H9 (cell line): Measurements from ENCODE around the gene PLEKHG3. TPM values are rescaled to one million over a fixed set of nuclear protein-coding genes. Genes with fewer than 3 reads are reported as not detected.

Source experiments
- DNase-seq: peaks from one replicate; pipeline ENCODE4 v3.0.0-alpha.2; 2017
- H2AFZ ChIP-seq: one replicate; pipeline ENCODE4 v1.6.1; 2013; ENCODE audit warnings: mild to moderate bottlenecking, low read length, control low read depth, moderate library complexity
- H2AK5ac ChIP-seq: 2 replicates; pipeline ENCODE4 v1.6.1; 2013; ENCODE audit warnings: low read length, control low read depth, mixed read lengths; ENCODE audit not compliant: insufficient read length
- H2BK120ac ChIP-seq: one replicate; pipeline ENCODE4 v1.6.1; 2013; ENCODE audit warnings: low read depth, mild to moderate bottlenecking, low read length, control low read depth, inconsistent platforms; ENCODE audit not compliant: poor library complexity, severe bottlenecking
- H2BK12ac ChIP-seq: 2 replicates; pipeline ENCODE4 v1.6.1; 2013; ENCODE audit warnings: low read length, control low read depth, mixed read lengths, low read depth; ENCODE audit not compliant: insufficient read length
- H2BK15ac ChIP-seq: 2 replicates; pipeline ENCODE4 v1.6.1; 2013; ENCODE audit warnings: low read depth, low read length, control low read depth
- H2BK20ac ChIP-seq: one replicate; pipeline ENCODE4 v1.6.1; 2013; ENCODE audit warnings: low read depth, mild to moderate bottlenecking, low read length, control low read depth, inconsistent platforms; ENCODE audit not compliant: poor library complexity, severe bottlenecking
- H2BK5ac ChIP-seq: 2 replicates; pipeline ENCODE4 v1.6.1; 2013; ENCODE audit warnings: low read length, control low read depth, mixed read lengths; ENCODE audit not compliant: insufficient read length
- H3K14ac ChIP-seq: 2 replicates; pipeline ENCODE4 v1.6.1; 2013; ENCODE audit warnings: low read length, control low read depth; ENCODE audit not compliant: insufficient read depth
- H3K18ac ChIP-seq: 2 replicates; pipeline ENCODE4 v1.6.1; 2013; ENCODE audit warnings: low read depth, mild to moderate bottlenecking, mixed read lengths, low read length, control low read depth; ENCODE audit not compliant: insufficient read length
- H3K23ac ChIP-seq: 2 replicates; pipeline ENCODE4 v1.6.1; 2013; ENCODE audit warnings: low read length, control low read depth, mixed read lengths, low read depth; ENCODE audit not compliant: insufficient read length
- H3K23me2 ChIP-seq: 2 replicates; pipeline ENCODE4 v1.6.1; 2013; ENCODE audit warnings: low read depth, mild to moderate bottlenecking, mixed read lengths, low read length, control low read depth; ENCODE audit not compliant: insufficient read length, poor library complexity, severe bottlenecking
- H3K27ac ChIP-seq: 2 replicates; pipeline ENCODE4 v1.5.1; 2013; ENCODE audit warnings: low read length, control low read depth, mixed read lengths, low read depth; ENCODE audit not compliant: insufficient read length
- H3K27me3 ChIP-seq: 2 replicates; pipeline ENCODE4 v1.6.1; 2013; ENCODE audit warnings: low read length, control low read depth, inconsistent platforms; ENCODE audit not compliant: insufficient read depth
- H3K4ac ChIP-seq: 2 replicates; pipeline ENCODE4 v1.6.1; 2013; ENCODE audit warnings: low read depth, mild to moderate bottlenecking, control low read depth, inconsistent platforms, low read length, moderate library complexity
- H3K4me1 ChIP-seq: 2 replicates; pipeline ENCODE4 v1.6.1; 2013; ENCODE audit warnings: low read length, control low read depth, inconsistent platforms; ENCODE audit not compliant: insufficient read depth
- H3K4me2 ChIP-seq: 2 replicates; pipeline ENCODE4 v1.6.1; 2013; ENCODE audit warnings: low read length, control low read depth, mixed read lengths; ENCODE audit not compliant: insufficient read length, insufficient read depth
- H3K56ac ChIP-seq: 2 replicates; pipeline ENCODE4 v1.6.1; 2013; ENCODE audit warnings: low read depth, mild to moderate bottlenecking, mixed read lengths, low read length, control low read depth; ENCODE audit not compliant: insufficient read length
- H3K79me1 ChIP-seq: 2 replicates; pipeline ENCODE4 v1.6.1; 2013; ENCODE audit warnings: low read depth, mild to moderate bottlenecking, moderate library complexity, low read length, control low read depth, inconsistent platforms; ENCODE audit not compliant: insufficient read depth, poor library complexity, severe bottlenecking
- H3K79me2 ChIP-seq: 2 replicates; pipeline ENCODE4 v1.6.1; 2013; ENCODE audit warnings: low read length, control low read depth, inconsistent platforms; ENCODE audit not compliant: insufficient read depth
- H3K9ac ChIP-seq: 2 replicates; pipeline ENCODE4 v1.6.1; 2013; ENCODE audit warnings: low read length, control low read depth, mixed read lengths; ENCODE audit not compliant: insufficient read length; ENCODE audit errors: extremely low read depth
- H3K9me3 ChIP-seq: one replicate; pipeline ENCODE4 v1.6.1; 2013; ENCODE audit warnings: low read depth, low read length, inconsistent platforms; ENCODE audit not compliant: control insufficient read depth
- H3T11ph ChIP-seq: one replicate; pipeline ENCODE4 v1.6.1; 2013; ENCODE audit warnings: mild to moderate bottlenecking, low read length, control low read depth, inconsistent platforms
- H4K20me1 ChIP-seq: one replicate; pipeline ENCODE4 v1.6.1; 2013; ENCODE audit not compliant: control insufficient read depth, insufficient read length, insufficient read depth
- H4K5ac ChIP-seq: 2 replicates; pipeline ENCODE4 v1.6.1; 2013; ENCODE audit warnings: low read depth, mild to moderate bottlenecking, mixed read lengths, low read length, control low read depth; ENCODE audit not compliant: insufficient read length
- H4K8ac ChIP-seq: replicated peaks from 2 replicates; pipeline ENCODE4 v1.6.1; 2013; ENCODE audit warnings: low read length, control low read depth, mixed read lengths, low read depth; ENCODE audit not compliant: insufficient read length
- H4K91ac ChIP-seq: 2 replicates; pipeline ENCODE4 v1.6.1; 2013; ENCODE audit warnings: low read depth, mild to moderate bottlenecking, moderate library complexity, mixed read lengths, low read length, control low read depth; ENCODE audit not compliant: insufficient read length
- H3K27ac Mint-ChIP-seq, 3 experiments: 2 replicates in 2 of 3; 3 replicates in 1 of 3; pipeline ENCODE4 v1.8.0; 2020 to 2021; ENCODE audit warnings: mixed read lengths in 3 of 3, mild to moderate bottlenecking in 1 of 3, moderate library complexity in 1 of 3
- H3K27me3 Mint-ChIP-seq: 2 replicates; pipeline ENCODE4 v1.8.0; 2021; ENCODE audit warnings: low read depth, mild to moderate bottlenecking, moderate library complexity, mixed read lengths
- H3K36me3 Mint-ChIP-seq, 3 experiments: 2 replicates in 2 of 3; 3 replicates in 1 of 3; pipeline ENCODE4 v1.8.0; 2020 to 2021; ENCODE audit warnings: low read depth in 3 of 3, mixed read lengths in 3 of 3; ENCODE audit not compliant: insufficient read depth in 1 of 3
- H3K4me1 Mint-ChIP-seq, 2 experiments: 2 replicates each; pipeline ENCODE4 v1.8.0; 2020; ENCODE audit warnings: mixed read lengths in 2 of 2
- H3K4me3 Mint-ChIP-seq, 2 experiments: 2 replicates in 1 of 2; 3 replicates in 1 of 2; pipeline ENCODE4 v1.8.0; 2020 to 2021; ENCODE audit warnings: mild to moderate bottlenecking in 2 of 2, mixed read lengths in 2 of 2, moderate library complexity in 1 of 2
- H3K9me3 Mint-ChIP-seq, 2 experiments: 2 replicates in 1 of 2; 3 replicates in 1 of 2; pipeline ENCODE4 v1.8.0; 2020; ENCODE audit warnings: mild to moderate bottlenecking in 2 of 2, mixed read lengths in 2 of 2, moderate library complexity in 1 of 2
- WGBS: extraction: QIAGEN DNeasy Blood & Tissue Kit; methylation state at CpG from one replicate; pipeline ENCODE4 v1.1.7; 2013; ENCODE audit warnings: missing lambda C conversion rate, low lambda C conversion rate, mixed read lengths; ENCODE audit not compliant: insufficient read length; ENCODE audit errors: extremely low coverage; 5-methylcytosine and 5-hydroxymethylcytosine counted together
- total RNA-seq: library from RNA; stranded (reverse); gene quantifications from 2 replicates; pipeline ENCODE4 v1.2.1, GENCODE V29; 2021
- TF ChIP-seq, protein P1 (sequence below): fragments of 200-600 bp; sonication (generic); conservative IDR thresholded peaks from 3 replicates; pipeline ENCODE4 v1.8.0; 2021; ENCODE audit warnings: antibody characterized with exemption, mild to moderate bottlenecking

The PLEKHG3 gene
- total RNA-seq, 1 experiment from 2014 or later: 48.5 TPM

GRCh38 chr14:64691376-64691775 lies 12.8 kb upstream of the PLEKHG3 start:
- H2BK15ac ChIP-seq: no peak overlapping the region
- H3K27ac ChIP-seq: no peak overlapping the region
- no peak overlapping the region for H3K9ac ChIP-seq
- H2BK12ac ChIP-seq: no peak overlapping the region
- peaks cover 4% of the 10 kb centered on the region; the same call in 1 of the 2 replicates for H3K27me3 ChIP-seq
- H3K14ac ChIP-seq: no peak overlapping the region
- DNase-seq: no peak
- no peak overlapping the region for H3K23ac ChIP-seq
- TF ChIP-seq, protein P1, sequence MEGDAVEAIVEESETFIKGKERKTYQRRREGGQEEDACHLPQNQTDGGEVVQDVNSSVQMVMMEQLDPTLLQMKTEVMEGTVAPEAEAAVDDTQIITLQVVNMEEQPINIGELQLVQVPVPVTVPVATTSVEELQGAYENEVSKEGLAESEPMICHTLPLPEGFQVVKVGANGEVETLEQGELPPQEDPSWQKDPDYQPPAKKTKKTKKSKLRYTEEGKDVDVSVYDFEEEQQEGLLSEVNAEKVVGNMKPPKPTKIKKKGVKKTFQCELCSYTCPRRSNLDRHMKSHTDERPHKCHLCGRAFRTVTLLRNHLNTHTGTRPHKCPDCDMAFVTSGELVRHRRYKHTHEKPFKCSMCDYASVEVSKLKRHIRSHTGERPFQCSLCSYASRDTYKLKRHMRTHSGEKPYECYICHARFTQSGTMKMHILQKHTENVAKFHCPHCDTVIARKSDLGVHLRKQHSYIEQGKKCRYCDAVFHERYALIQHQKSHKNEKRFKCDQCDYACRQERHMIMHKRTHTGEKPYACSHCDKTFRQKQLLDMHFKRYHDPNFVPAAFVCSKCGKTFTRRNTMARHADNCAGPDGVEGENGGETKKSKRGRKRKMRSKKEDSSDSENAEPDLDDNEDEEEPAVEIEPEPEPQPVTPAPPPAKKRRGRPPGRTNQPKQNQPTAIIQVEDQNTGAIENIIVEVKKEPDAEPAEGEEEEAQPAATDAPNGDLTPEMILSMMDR: no peak
- H3K9me3 ChIP-seq: no peaks in the 10 kb centered on the region
- no peak overlapping the region for H2BK120ac ChIP-seq
- H2AFZ ChIP-seq: no peak overlapping the region
- no peak overlapping the region for H3K4me2 ChIP-seq
- no peak overlapping the region for H4K5ac ChIP-seq
- WGBS: no CpG with 5 or more reads among the region's 2 CpGs
- H3K36me3 Mint-ChIP-seq: no peaks in the 10 kb centered on the region
- H3K4me1 Mint-ChIP-seq: peaks cover 6 to 14% of the 10 kb centered on the region in 2 experiments
- no peaks in the 10 kb centered on the region for H3K23me2 ChIP-seq
- no peak overlapping the region for H3K18ac ChIP-seq
- H3T11ph ChIP-seq: no peak overlapping the region
- H2BK5ac ChIP-seq: no peak overlapping the region
- no peak overlapping the region for H4K91ac ChIP-seq
- H3K79me1 ChIP-seq: no peaks in the 10 kb centered on the region
- H3K4ac ChIP-seq: no peak overlapping the region
- H3K56ac ChIP-seq: no peak overlapping the region
- no peak overlapping the region for H2AK5ac ChIP-seq
- no peak overlapping the region for H3K4me3 Mint-ChIP-seq
- H3K4me1 ChIP-seq: no peaks in the 10 kb centered on the region
- no peaks in the 10 kb centered on the region for H4K20me1 ChIP-seq
- no peaks in the 10 kb centered on the region for H3K79me2 ChIP-seq
- no peak overlapping the region for H4K8ac ChIP-seq
- H3K27me3 Mint-ChIP-seq: peaks cover 49% of the 10 kb centered on the region
- H2BK20ac ChIP-seq: no peak overlapping the region
- no peaks in the 10 kb centered on the region; a peak in 1 of 5 replicates for H3K9me3 Mint-ChIP-seq
- no peak overlapping the region for H3K27ac Mint-ChIP-seq
